Thoracic aorta (tissue), 2 donors: ENCODE results near the gene CACNA1E. TPM values are rescaled to one million over a fixed set of nuclear protein-coding genes. Genes with fewer than 3 reads are reported as not detected.

Source experiments
- ATAC-seq: fragments of 150-250 bp; one replicate; pipeline ENCODE4 v1.8.0; 2017; ENCODE audit warnings: low read depth; ENCODE audit not compliant: insufficient number of reproducible peaks, low FRiP score
- DNase-seq: peaks from one replicate; pipeline ENCODE4 v3.0.0-alpha.2; 2020; ENCODE audit warnings: low spot score
- H3K27ac ChIP-seq, 2 donors: fragments of 200-600 bp; sonication (generic); 1 replicate in 1 of 2; 2 replicates in 1 of 2; pipeline ENCODE4 v1.5.1; 2016; ENCODE audit warnings: mild to moderate bottlenecking in 2 of 2, moderate library complexity in 2 of 2
- H3K27me3 ChIP-seq: fragments of 200-600 bp; sonication (generic); replicated peaks from 2 replicates; pipeline ENCODE4 v1.6.0; 2016; ENCODE audit warnings: mild to moderate bottlenecking; ENCODE audit not compliant: insufficient read depth
- H3K36me3 ChIP-seq: fragments of 200-600 bp; sonication (generic); one replicate; pipeline ENCODE4 v1.5.1; 2016
- H3K4me1 ChIP-seq, 2 donors: fragments of 200-600 bp; sonication (generic); 1 replicate in 1 of 2; 2 replicates in 1 of 2; pipeline versions ENCODE4 v1.5.1 to v1.6.0; 2016; ENCODE audit warnings: low read depth in 2 of 2, mild to moderate bottlenecking in 1 of 2; ENCODE audit not compliant: control insufficient read depth in 1 of 2
- H3K4me3 ChIP-seq: fragments of 200-600 bp; sonication (generic); 2 replicates; pipeline ENCODE4 v1.5.1; 2016; ENCODE audit warnings: mild to moderate bottlenecking
- H3K9me3 ChIP-seq: fragments of 200-600 bp; sonication (generic); 2 replicates; pipeline ENCODE4 v1.5.1; 2016
- total RNA-seq, 2 donors: library from RNA; depleted of rRNA; stranded (reverse); fragments of >200 nt; gene quantifications; one replicate each; pipeline versions ENCODE4 v1.1.0 to v1.2.3, GENCODE V29; 2016
- TF ChIP-seq, protein P1 (sequence below): fragments of 200-600 bp; sonication (generic); IDR thresholded peaks from one replicate; pipeline ENCODE4 v1.5.1; 2019; ENCODE audit warnings: antibody characterized with exemption

CACNA1E gene
- total RNA-seq, 2 donors from 2014 or later, result not detected

DNA sequence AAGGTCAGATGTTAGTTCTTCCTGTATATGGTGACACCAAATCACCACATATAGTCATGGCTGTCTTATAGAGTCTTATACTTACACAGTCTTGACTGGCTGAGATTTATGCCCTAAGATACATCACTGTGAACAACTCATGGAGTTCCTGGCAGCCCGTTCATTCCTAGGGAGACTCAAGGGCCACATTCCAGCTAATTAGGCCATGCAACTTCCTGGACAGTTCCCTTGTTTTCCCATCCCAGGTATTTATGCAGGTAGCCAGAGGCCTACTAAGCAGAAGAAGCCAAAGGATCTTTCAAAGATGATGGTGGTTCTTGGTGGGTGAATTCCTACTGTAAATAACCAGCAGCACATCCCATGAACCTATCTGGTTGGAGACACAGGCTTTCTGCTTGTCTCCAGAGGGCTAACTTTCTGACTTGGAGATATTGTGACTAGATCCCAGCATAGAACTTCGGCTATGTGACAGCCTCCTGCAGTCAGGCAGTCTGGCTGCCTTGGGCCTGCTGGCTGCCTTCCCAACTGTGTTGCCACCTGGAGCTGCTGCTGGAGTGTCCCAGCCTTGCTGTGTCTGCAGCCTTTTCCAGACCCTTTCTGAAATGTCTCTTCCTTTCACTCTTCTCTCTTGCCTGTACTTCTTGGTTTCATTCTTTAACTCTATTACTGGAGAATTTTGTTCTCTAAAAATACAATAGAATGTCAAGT is 283.8 kb downstream of the CACNA1E start:
- ATAC-seq (no peak), DNase-seq (no peak)
- H3K4me3 ChIP-seq, result no peak overlapping the region
- no peak overlapping the region for H3K27ac ChIP-seq
- TF ChIP-seq, protein P1, sequence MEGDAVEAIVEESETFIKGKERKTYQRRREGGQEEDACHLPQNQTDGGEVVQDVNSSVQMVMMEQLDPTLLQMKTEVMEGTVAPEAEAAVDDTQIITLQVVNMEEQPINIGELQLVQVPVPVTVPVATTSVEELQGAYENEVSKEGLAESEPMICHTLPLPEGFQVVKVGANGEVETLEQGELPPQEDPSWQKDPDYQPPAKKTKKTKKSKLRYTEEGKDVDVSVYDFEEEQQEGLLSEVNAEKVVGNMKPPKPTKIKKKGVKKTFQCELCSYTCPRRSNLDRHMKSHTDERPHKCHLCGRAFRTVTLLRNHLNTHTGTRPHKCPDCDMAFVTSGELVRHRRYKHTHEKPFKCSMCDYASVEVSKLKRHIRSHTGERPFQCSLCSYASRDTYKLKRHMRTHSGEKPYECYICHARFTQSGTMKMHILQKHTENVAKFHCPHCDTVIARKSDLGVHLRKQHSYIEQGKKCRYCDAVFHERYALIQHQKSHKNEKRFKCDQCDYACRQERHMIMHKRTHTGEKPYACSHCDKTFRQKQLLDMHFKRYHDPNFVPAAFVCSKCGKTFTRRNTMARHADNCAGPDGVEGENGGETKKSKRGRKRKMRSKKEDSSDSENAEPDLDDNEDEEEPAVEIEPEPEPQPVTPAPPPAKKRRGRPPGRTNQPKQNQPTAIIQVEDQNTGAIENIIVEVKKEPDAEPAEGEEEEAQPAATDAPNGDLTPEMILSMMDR, result no peak
- no peaks in the 10 kb centered on the region for H3K27me3 ChIP-seq
- no peaks in the 10 kb centered on the region for H3K9me3 ChIP-seq
- H3K36me3 ChIP-seq, result no peaks in the 10 kb centered on the region
- no peaks in the 10 kb centered on the region for H3K4me1 ChIP-seq

DNA sequence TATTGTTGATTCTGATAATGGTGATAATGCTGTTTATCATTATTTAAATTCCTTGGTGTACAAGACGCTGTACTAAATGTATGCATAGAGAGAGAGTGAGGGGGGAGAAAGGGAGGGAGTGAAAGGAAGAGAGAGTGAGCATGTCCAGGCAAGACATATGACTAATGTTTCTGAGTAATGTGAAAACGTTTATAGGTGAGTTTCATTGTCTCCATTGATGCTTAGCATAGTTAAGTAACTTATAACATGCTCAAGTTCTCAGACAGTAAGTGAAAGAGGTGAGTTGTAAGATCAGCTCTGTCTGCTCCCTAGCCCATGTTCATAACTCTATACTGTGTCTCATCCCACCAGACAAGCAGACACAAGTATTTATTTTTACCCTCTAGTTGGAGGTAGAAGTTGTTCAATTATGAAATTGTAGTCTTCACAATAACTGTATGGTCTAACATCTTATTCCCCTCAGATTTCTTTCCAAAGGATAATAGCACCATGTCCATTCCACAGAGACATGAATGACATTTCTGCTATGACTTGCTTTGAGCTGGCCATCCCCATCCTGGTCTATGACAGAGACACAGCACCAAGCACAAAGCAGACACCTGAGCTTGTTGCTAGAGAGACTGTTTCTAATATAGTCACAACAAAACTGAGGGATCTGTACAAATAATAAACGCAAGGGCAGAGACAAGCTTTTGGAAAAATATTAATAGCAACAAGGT is 285.1 kb downstream of the CACNA1E start:
- ATAC-seq, result no peak
- no peak for DNase-seq
- H3K36me3 ChIP-seq, result no peaks in the 10 kb centered on the region

DNA sequence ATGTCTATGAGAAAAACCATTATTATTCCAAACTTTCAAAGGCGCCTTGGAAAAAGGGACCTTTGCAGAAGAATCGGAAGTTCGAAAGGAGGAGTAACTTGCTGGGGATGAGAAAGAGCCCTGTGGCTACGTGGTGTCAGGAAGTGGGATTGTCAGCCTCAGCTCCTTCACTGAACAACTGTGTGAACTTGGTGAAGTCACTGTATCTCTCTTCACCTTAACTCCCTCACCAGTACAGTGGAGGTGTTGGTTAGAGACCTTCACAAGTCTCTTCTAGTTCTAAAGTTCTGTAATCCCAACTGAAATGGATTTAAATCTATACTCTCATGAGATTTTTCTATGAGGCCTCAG is 285.6 kb downstream of the CACNA1E start:
- TF ChIP-seq, protein P1, result no peak
- ATAC-seq (no peak), DNase-seq (no peak)
- Histone ChIP-seq H3K4me1 (no peaks in the 10 kb centered on the region), H3K27ac (no peak overlapping the region), H3K36me3 (no peaks in the 10 kb centered on the region), H3K27me3 (no peaks in the 10 kb centered on the region), H3K9me3 (no peaks in the 10 kb centered on the region), H3K4me3 (no peak overlapping the region)

More for the DNA sequence above, 285.1 kb downstream of the CACNA1E start:
- Histone ChIP-seq H3K4me1 (no peaks in the 10 kb centered on the region), H3K9me3 (no peaks in the 10 kb centered on the region), H3K4me3 (no peak overlapping the region), H3K27me3 (no peaks in the 10 kb centered on the region), H3K27ac (no peak overlapping the region)
- TF ChIP-seq, protein P1, result no peak

DNA sequence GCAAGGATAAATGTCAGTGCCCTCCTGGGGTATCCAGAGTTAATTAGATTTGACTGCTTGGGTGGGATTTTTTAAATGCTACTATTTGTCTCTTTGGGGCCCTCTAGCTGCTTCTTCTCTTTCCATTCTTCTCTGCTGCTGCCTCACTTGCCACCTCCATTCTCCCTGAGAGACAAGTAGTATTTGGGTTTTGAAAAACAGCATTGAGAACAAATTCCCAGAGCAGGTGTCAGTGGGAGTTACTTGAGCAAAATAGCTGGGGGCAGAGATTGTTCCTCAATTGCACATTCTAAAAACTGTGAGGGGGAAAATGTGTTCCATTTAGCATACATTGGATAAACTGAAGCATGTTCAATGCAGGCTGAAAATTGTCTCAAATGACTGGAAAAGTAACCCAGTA is 286.5 kb downstream of the CACNA1E start:
- H3K36me3 ChIP-seq, result no peaks in the 10 kb centered on the region
- H3K27ac ChIP-seq, result no peak overlapping the region
- H3K4me1 ChIP-seq, result no peaks in the 10 kb centered on the region
- no peaks in the 10 kb centered on the region for H3K9me3 ChIP-seq
- H3K4me3 ChIP-seq, result no peak overlapping the region
- DNase-seq (no peak), ATAC-seq (no peak)
- H3K27me3 ChIP-seq, result no peaks in the 10 kb centered on the region
- TF ChIP-seq, protein P1, result no peak

DNA sequence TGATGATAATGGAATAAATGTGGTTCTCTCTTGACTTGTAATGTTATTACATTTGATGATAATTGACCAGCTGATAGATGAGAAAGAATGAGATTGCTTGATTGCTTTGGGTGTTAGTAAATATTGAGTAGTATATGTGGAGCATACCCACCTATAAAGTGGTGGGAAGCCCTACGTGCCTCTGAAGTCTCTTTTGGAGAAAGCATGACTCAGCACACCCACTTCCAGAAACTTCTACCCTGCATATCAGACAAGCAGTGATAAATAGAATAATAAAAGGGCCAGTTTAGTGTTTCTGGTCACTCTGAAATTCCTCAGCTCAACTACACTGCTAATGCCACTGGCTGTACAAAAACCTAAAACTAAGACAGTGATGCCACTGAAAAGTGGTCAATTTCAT is 289.4 kb downstream of the CACNA1E start:
- TF ChIP-seq, protein P1, result no peak
- H3K27me3 ChIP-seq, result no peaks in the 10 kb centered on the region
- no peak for DNase-seq

More for the DNA sequence above, 289.4 kb downstream of the CACNA1E start:
- no peak for ATAC-seq
- H3K27ac ChIP-seq, result no peak overlapping the region
- no peaks in the 10 kb centered on the region for H3K9me3 ChIP-seq
- no peaks in the 10 kb centered on the region for H3K36me3 ChIP-seq
- no peak overlapping the region for H3K4me3 ChIP-seq
- H3K4me1 ChIP-seq, result no peaks in the 10 kb centered on the region
